ENCODE measurements around the gene NFKBIE. TPM values are rescaled to one million over a fixed set of nuclear protein-coding genes. Genes with fewer than 3 reads are reported as not detected.
A peak's percentile ranks its signal among the peaks of the same experiment; 100 is the strongest.

Gene NFKBIE
- polyA plus RNA-seq, 1 donor from 2014 or later, result 16.8 TPM

GRCh38 chr6:44273617-44274016 is 8.3 kb upstream of the NFKBIE start:
- H3K36me3 ChIP-seq (ENCODE audit: insufficient read depth, low read length), result peaks cover 6% of the 10 kb centered on the region
- peaks cover 17% of the 10 kb centered on the region for H3K79me2 ChIP-seq (replicated peaks; ENCODE audit: insufficient read depth, low read length)
- H2AFZ ChIP-seq (ENCODE audit: low read depth, low read length), result no peak overlapping the region
- H4K20me1 ChIP-seq (ENCODE audit: insufficient read depth), result no peaks in the 10 kb centered on the region
- no peak overlapping the region for H3K27ac ChIP-seq (ENCODE audit: low read length)
- peak overlapping the region; percentile 74 for H3K4me3 ChIP-seq (ENCODE audit: low read length)
- H3K9ac ChIP-seq (ENCODE audit: low read length), result no peak overlapping the region
- no peak overlapping the region for H3K4me2 ChIP-seq (ENCODE audit: low read length)
- TF ChIP-seq MXI1 (conservative IDR thresholded peaks at IDR 0.05; ENCODE audit: poor library complexity, severe bottlenecking), result no peak
- no peak for TF ChIP-seq SMC3 (conservative IDR thresholded peaks at IDR 0.05; ENCODE audit: poor library complexity)
- no peak for TF ChIP-seq EP300 (conservative IDR thresholded peaks at IDR 0.05; ENCODE audit: poor library complexity, severe bottlenecking)
- TF ChIP-seq RAD21 (conservative IDR thresholded peaks at IDR 0.05), result no peak
- no peak for TF ChIP-seq POLR2AphosphoS5 (IDR thresholded peaks at IDR 0.05)
- TF ChIP-seq TAF1 (IDR thresholded peaks at IDR 0.05; ENCODE audit: low read depth), result no peak
- TF ChIP-seq REST (IDR thresholded peaks at IDR 0.05; ENCODE audit: borderline replicate concordance), result no peak
- TF ChIP-seq CTCF (IDR thresholded peaks at IDR 0.05; ENCODE audit: poor library complexity, severe bottlenecking), result no peak
- TF ChIP-seq EZH2 (IDR thresholded peaks at IDR 0.05; ENCODE audit: borderline replicate concordance, insufficient read depth, low read length, poor library complexity, severe bottlenecking), result no peak
- no peaks in the 10 kb centered on the region for H3K9me3 ChIP-seq (ENCODE audit: low read length)
- no peaks in the 10 kb centered on the region for H3K27me3 ChIP-seq (ENCODE audit: insufficient read depth, low read depth, low read length)
- H3F3A ChIP-seq (ENCODE audit: insufficient read depth, low read length, poor library complexity, severe bottlenecking), result no peaks in the 10 kb centered on the region
- no peaks in the 10 kb centered on the region for H3K9me2 ChIP-seq (ENCODE audit: insufficient read depth, low read length)

- Histone ChIP-seq H3K4me3 (ENCODE audit: low read length) (peak overlapping the region; percentile 74), H3K27ac (ENCODE audit: low read length) (no peak overlapping the region)
- TF ChIP-seq EZH2 (IDR thresholded peaks at IDR 0.05; ENCODE audit: borderline replicate concordance, insufficient read depth, low read length, poor library complexity, severe bottlenecking), result no peak
- no peak for TF ChIP-seq EP300 (conservative IDR thresholded peaks at IDR 0.05; ENCODE audit: poor library complexity, severe bottlenecking)
- no peak for TF ChIP-seq MXI1 (conservative IDR thresholded peaks at IDR 0.05; ENCODE audit: poor library complexity, severe bottlenecking)
- no peak for TF ChIP-seq RAD21 (conservative IDR thresholded peaks at IDR 0.05)
- no peak for TF ChIP-seq POLR2AphosphoS5 (IDR thresholded peaks at IDR 0.05)
- no peak for TF ChIP-seq SMC3 (conservative IDR thresholded peaks at IDR 0.05; ENCODE audit: poor library complexity)
- TF ChIP-seq TAF1 (IDR thresholded peaks at IDR 0.05; ENCODE audit: low read depth), result no peak
- no peak for TF ChIP-seq CTCF (IDR thresholded peaks at IDR 0.05; ENCODE audit: poor library complexity, severe bottlenecking)
- TF ChIP-seq REST (IDR thresholded peaks at IDR 0.05; ENCODE audit: borderline replicate concordance), result no peak
Measured at GRCh38 chr6:44272999-44273566, 7.7 kb upstream of the NFKBIE start.

More at GRCh38 chr6:44272999-44273566, 7.7 kb upstream of the NFKBIE start:
- Histone ChIP-seq H3F3A (ENCODE audit: insufficient read depth, low read length, poor library complexity, severe bottlenecking) (no peaks in the 10 kb centered on the region), H3K79me2 (replicated peaks; ENCODE audit: insufficient read depth, low read length) (peaks cover 17% of the 10 kb centered on the region), H3K9ac (ENCODE audit: low read length) (peak overlapping the region; percentile 85), H3K9me2 (ENCODE audit: insufficient read depth, low read length) (no peaks in the 10 kb centered on the region), H2AFZ (ENCODE audit: low read depth, low read length) (no peak overlapping the region), H3K4me2 (ENCODE audit: low read length) (no peak overlapping the region), H4K20me1 (ENCODE audit: insufficient read depth) (no peaks in the 10 kb centered on the region), H3K9me3 (ENCODE audit: low read length) (no peaks in the 10 kb centered on the region), H3K36me3 (ENCODE audit: insufficient read depth, low read length) (peaks cover 6% of the 10 kb centered on the region), H3K27me3 (ENCODE audit: insufficient read depth, low read depth, low read length) (no peaks in the 10 kb centered on the region)
